IMR-90 (cell line): ENCODE results near the gene ESRRG. TPM values are rescaled to one million over a fixed set of nuclear protein-coding genes. Genes with fewer than 3 reads are reported as not detected.

Experiments
- ATAC-seq: fragments of 200-7000 bp; cut with Tn5 transposase; 2 replicates; pipeline ENCODE4 v1.9.1; 2020; ENCODE audit warnings: low read depth, mild to moderate bottlenecking, moderate library complexity
- BruUV-seq: library from RNA; stranded (reverse); fragments of 400-500 nt; replicated peaks from 2 replicates; lab custom pipeline; 2021; lab: Mats Ljungman, UMichigan
- CTCF ChIA-PET: fragments of 300-600 bp; formaldehyde crosslinking; extraction: SDS; loops from one replicate; lab custom pipeline; 2021; ENCODE audit warnings: antibody characterized with exemption; lab: Yijun Ruan, JAX
- POLR2A ChIA-PET: fragments of 300-600 bp; sonication (Branson Sonifier 250); formaldehyde crosslinking; loops from one replicate; lab custom pipeline; 2022; ENCODE audit warnings: antibody characterized with exemption; ENCODE audit not compliant: unreplicated experiment; lab: Charles Lee
- DNase-seq: peaks from one replicate; pipeline ENCODE4 v3.0.0; 2013
- H2AFZ ChIP-seq: replicated peaks from 2 replicates; pipeline ENCODE3; 2013; ENCODE audit warnings: low read length, mild to moderate bottlenecking; ENCODE audit not compliant: poor library complexity
- H2AK5ac ChIP-seq: 2 replicates; pipeline ENCODE4 v1.6.1; 2013; ENCODE audit warnings: low read depth, low read length, inconsistent platforms
- H2AK9ac ChIP-seq: replicated peaks from 2 replicates; pipeline ENCODE3; 2013; ENCODE audit warnings: mild to moderate bottlenecking, low read depth, low read length, moderate library complexity; ENCODE audit not compliant: poor library complexity
- H2BK120ac ChIP-seq: 2 replicates; pipeline ENCODE4 v1.6.1; 2013; ENCODE audit warnings: low read depth, low read length, inconsistent platforms
- H2BK15ac ChIP-seq: 3 replicates; pipeline ENCODE4 v1.6.1; 2013; ENCODE audit warnings: low read depth, low read length, inconsistent platforms
- H2BK20ac ChIP-seq: 2 replicates; pipeline ENCODE4 v1.6.1; 2013; ENCODE audit warnings: low read depth, mild to moderate bottlenecking, inconsistent platforms, low read length, moderate library complexity
- H2BK5ac ChIP-seq: 2 replicates; pipeline ENCODE4 v1.6.1; 2013; ENCODE audit warnings: mild to moderate bottlenecking, low read depth, low read length, inconsistent platforms; ENCODE audit not compliant: poor library complexity, severe bottlenecking
- H3K14ac ChIP-seq: replicated peaks from 2 replicates; pipeline ENCODE4 v1.6.1; 2013; ENCODE audit warnings: low read depth, low read length, inconsistent platforms
- H3K18ac ChIP-seq: 2 replicates; pipeline ENCODE4 v1.6.1; 2013; ENCODE audit warnings: low read depth, low read length, control low read depth
- H3K23ac ChIP-seq: 2 replicates; pipeline ENCODE4 v1.6.1; 2013; ENCODE audit warnings: low read depth, low read length, inconsistent platforms
- H3K27ac ChIP-seq: 2 replicates; pipeline ENCODE4 v1.5.1; 2013; ENCODE audit warnings: mild to moderate bottlenecking, control low read depth, low read length; ENCODE audit not compliant: insufficient read depth
- H3K27me3 ChIP-seq: 2 replicates; pipeline ENCODE4 v1.6.1; 2013; ENCODE audit warnings: low read length; ENCODE audit not compliant: control insufficient read depth, insufficient read depth
- H3K36me3 ChIP-seq: 2 replicates; pipeline ENCODE4 v1.6.1; 2013; ENCODE audit warnings: low read length, mixed read lengths; ENCODE audit not compliant: control insufficient read depth, insufficient read depth
- H3K4ac ChIP-seq: 2 replicates; pipeline ENCODE4 v1.6.1; 2013; ENCODE audit warnings: low read depth, low read length, inconsistent platforms
- H3K4me1 ChIP-seq: 2 replicates; pipeline ENCODE4 v1.6.1; 2013; ENCODE audit warnings: low read length, mixed read lengths; ENCODE audit not compliant: control insufficient read depth, insufficient read depth
- H3K4me2 ChIP-seq: 2 replicates; pipeline ENCODE4 v1.6.1; 2013; ENCODE audit warnings: low read depth, mild to moderate bottlenecking, control low read depth, low read length, moderate library complexity
- H3K4me3 ChIP-seq: 2 replicates; pipeline ENCODE4 v1.5.1; 2013; ENCODE audit warnings: low read depth, mild to moderate bottlenecking, control low read depth, low read length, moderate library complexity; ENCODE audit not compliant: insufficient read depth
- H3K56ac ChIP-seq: 2 replicates; pipeline ENCODE4 v1.6.1; 2013; ENCODE audit warnings: low read length, inconsistent platforms; ENCODE audit not compliant: insufficient read depth; ENCODE audit errors: extremely low read depth
- H3K79me1 ChIP-seq, 2 experiments: 2 replicates each; pipeline ENCODE4 v1.6.1; 2013; ENCODE audit warnings: low read length in 2 of 2, inconsistent platforms in 1 of 2, low read depth in 1 of 2
- H3K9ac ChIP-seq: 2 replicates; pipeline ENCODE4 v1.6.1; 2013; ENCODE audit warnings: low read depth, low read length, control low read depth
- H3K9me1 ChIP-seq: 2 replicates; pipeline ENCODE4 v1.6.1; 2013; ENCODE audit warnings: low read length, inconsistent platforms; ENCODE audit not compliant: insufficient read depth
- H3K9me3 ChIP-seq: 2 replicates; pipeline ENCODE4 v1.6.1; 2013; ENCODE audit warnings: low read length; ENCODE audit not compliant: control insufficient read depth, insufficient read depth
- H4K20me1 ChIP-seq: 2 replicates; pipeline ENCODE4 v1.6.1; 2013; ENCODE audit warnings: low read length, inconsistent platforms; ENCODE audit not compliant: insufficient read depth
- H4K5ac ChIP-seq: 2 replicates; pipeline ENCODE4 v1.6.1; 2013; ENCODE audit warnings: mild to moderate bottlenecking, low read depth, low read length, control low read depth
- H4K8ac ChIP-seq, 2 experiments: 2 replicates each; pipeline ENCODE4 v1.6.1; 2013; ENCODE audit warnings: low read depth in 2 of 2, low read length in 2 of 2, control low read depth in 1 of 2, inconsistent platforms in 1 of 2
- H4K91ac ChIP-seq: 2 replicates; pipeline ENCODE4 v1.6.1; 2013; ENCODE audit warnings: low read depth, low read length, inconsistent platforms; ENCODE audit not compliant: insufficient read depth
- BHLHE40 ChIP-seq: fragments of 150-350 bp; IDR thresholded peaks from 2 replicates; pipeline ENCODE4 v1.6.1; 2016; ENCODE audit warnings: mild to moderate bottlenecking, low read depth, low read length
- CEBPB ChIP-seq: IDR thresholded peaks from 2 replicates; pipeline ENCODE4 v1.6.1; 2012; ENCODE audit warnings: low read depth, low read length, improper control_type of control experiment
- CHD1 ChIP-seq: IDR thresholded peaks from 2 replicates; pipeline ENCODE4 v1.6.1; 2012; ENCODE audit warnings: low read depth, low read length, improper control_type of control experiment
- FOS ChIP-seq: fragments of 150-350 bp; IDR thresholded peaks from 2 replicates; pipeline ENCODE4 v1.6.1; 2016; ENCODE audit warnings: low read depth, low read length
- MAFK ChIP-seq: IDR thresholded peaks from 2 replicates; pipeline ENCODE4 v1.6.1; 2012; ENCODE audit warnings: low read depth, low read length, improper control_type of control experiment
- MAZ ChIP-seq: IDR thresholded peaks from 2 replicates; pipeline ENCODE4 v1.6.1; 2012; ENCODE audit warnings: low read depth, mild to moderate bottlenecking, low read length, improper control_type of control experiment, moderate library complexity, borderline replicate concordance
- MXI1 ChIP-seq: IDR thresholded peaks from 2 replicates; pipeline ENCODE4 v1.6.1; 2012; ENCODE audit warnings: low read depth, mild to moderate bottlenecking, low read length, moderate library complexity, borderline replicate concordance
- NFE2L2 ChIP-seq: fragments of 150-350 bp; IDR thresholded peaks from 2 replicates; pipeline ENCODE4 v1.6.1; 2016; ENCODE audit warnings: low read depth, mild to moderate bottlenecking, low read length
- POLR2A ChIP-seq: IDR thresholded peaks from 2 replicates; pipeline ENCODE4 v1.6.1; 2012; ENCODE audit warnings: mild to moderate bottlenecking, low read depth, low read length
- RAD21 ChIP-seq: IDR thresholded peaks from 2 replicates; pipeline ENCODE4 v1.6.1; 2012; ENCODE audit warnings: low read length, improper control_type of control experiment
- RCOR1 ChIP-seq: IDR thresholded peaks from 2 replicates; pipeline ENCODE4 v1.6.1; 2012; ENCODE audit warnings: mild to moderate bottlenecking, low read length, improper control_type of control experiment; ENCODE audit not compliant: insufficient replicate concordance
- RFX5 ChIP-seq: IDR thresholded peaks from 2 replicates; pipeline ENCODE4 v1.8.0; 2012; ENCODE audit warnings: low read depth, mild to moderate bottlenecking, low read length, moderate library complexity
- SMC3 ChIP-seq: fragments of 150-350 bp; IDR thresholded peaks from 2 replicates; pipeline ENCODE4 v1.6.1; 2016; ENCODE audit warnings: low read depth, mild to moderate bottlenecking, antibody characterized with exemption, low read length, moderate library complexity
- WGBS, 2 experiments: methylation state at CpG; one replicate each; pipeline versions ENCODE4 v1.1.5 to v1.1.7; 2013; ENCODE audit warnings: missing lambda C conversion rate in 2 of 2; ENCODE audit not compliant: insufficient read length in 1 of 2; ENCODE audit errors: extremely low coverage in 2 of 2; 5-methylcytosine and 5-hydroxymethylcytosine counted together
- dilution Hi-C: fragments of 300-500 bp; cut with HindIII; formaldehyde crosslinking; loops from one replicate; pipeline ENCODE4 v1.14.3; 2018; ENCODE audit warnings: low sequenced_read_pairs; ENCODE audit not compliant: unreplicated experiment
- in situ Hi-C: fragments of 300-500 bp; cut with MboI; formaldehyde crosslinking; loops from 3 replicates; pipeline ENCODE4 v1.14.3; 2019; ENCODE audit warnings: low sequenced_read_pairs, inconsistent platforms, mixed read lengths
- intact Hi-C: fragments of 100-400 bp; cut with micrococcal nuclease; formaldehyde crosslinking; loops from 2 replicates; pipeline ENCODE4 v1.10.0; 2022
- polyA plus RNA-seq, 3 experiments: library from polyadenylated mRNA; depleted of rRNA; stranded (reverse); fragments of >200 nt; gene quantifications; 2 replicates each; pipeline ENCODE4 v1.2.3, GENCODE V29; 2012; ENCODE audit warnings: low replicate concordance in 1 of 3
- total RNA-seq: library from RNA; depleted of rRNA; stranded (reverse); fragments of >200 nt; gene quantifications from 2 replicates; pipeline ENCODE4 v1.2.3, GENCODE V29; 2012
- TF ChIP-seq, protein P1 (sequence below): fragments of 150-350 bp; IDR thresholded peaks from 2 replicates; pipeline ENCODE4 v1.6.1; 2016; ENCODE audit warnings: low read depth, mild to moderate bottlenecking, low read length, moderate library complexity, borderline replicate concordance
- TF ChIP-seq, protein P2 (sequence below): conservative IDR thresholded peaks from 2 replicates; pipeline ENCODE4 v1.5.1; 2012; ENCODE audit warnings: mild to moderate bottlenecking, low read depth, low read length, improper control_type of control experiment
- TF ChIP-seq, protein P3 (sequence below): fragments of 150-350 bp; IDR thresholded peaks from 2 replicates; pipeline ENCODE4 v1.6.1; 2017; ENCODE audit warnings: mild to moderate bottlenecking, antibody characterized with exemption, low read length, low read depth

ESRRG gene
- total and polyA plus RNA-seq, 2 of the 4 experiments (the other 2 are of a cell fraction): 0.17 to 0.54 TPM

DNA sequence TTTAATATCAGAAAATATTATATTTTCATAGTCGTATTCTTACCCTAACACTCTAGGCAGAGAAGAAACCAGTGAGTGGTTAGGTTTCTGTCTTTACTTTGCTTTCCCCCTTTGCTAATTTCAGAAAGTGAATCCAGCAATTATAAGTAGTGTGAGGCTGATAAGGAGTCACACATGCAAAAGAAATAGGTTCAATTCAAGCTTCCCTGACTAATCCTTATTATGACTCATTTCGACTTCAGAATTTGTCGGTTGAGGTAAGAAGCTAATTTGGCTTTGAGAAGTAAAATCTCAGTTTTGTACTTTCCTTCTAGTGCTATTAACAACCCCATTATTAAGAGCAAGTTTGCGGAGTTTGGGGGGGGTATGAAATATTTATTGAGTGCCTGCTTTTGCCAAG, 22.4 kb downstream of the ESRRG start:
- Histone ChIP-seq H3K14ac (no peak overlapping the region), H3K4ac (no peak overlapping the region), H2BK5ac (no peak overlapping the region), H4K20me1 (no peaks in the 10 kb centered on the region), H2AK9ac (no peak overlapping the region), H3K9me3 (no peaks in the 10 kb centered on the region), H2BK15ac (no peak overlapping the region), H3K4me1 (peaks cover 1% of the 10 kb centered on the region; the same call in 1 of the 2 replicates), H3K36me3 (no peaks in the 10 kb centered on the region), H3K9me1 (peaks cover 2% of the 10 kb centered on the region), H2BK120ac (no peak overlapping the region), H3K27ac (no peak overlapping the region), H3K79me1 (no peaks in the 10 kb centered on the region), H3K18ac (no peak overlapping the region), H3K56ac (no peak overlapping the region), H2BK20ac (no peak overlapping the region), H3K4me2 (no peak overlapping the region), H2AFZ (no peak overlapping the region), H4K8ac (no peak overlapping the region), H4K5ac (no peak overlapping the region), H3K27me3 (no peaks in the 10 kb centered on the region), H3K23ac (no peak overlapping the region), H3K9ac (no peak overlapping the region), H4K91ac (no peak overlapping the region), H2AK5ac (no peak overlapping the region), H3K4me3 (no peak overlapping the region)
- peak; percentile 31 for DNase-seq
- intact Hi-C loops: no loop called here
- in situ Hi-C loops: no loop called here
- ATAC-seq: no peak
- no TSS peak for BruUV-seq
- CTCF ChIA-PET: no interaction called here
- TF ChIP-seq FOS (no peak), SMC3 (no peak), MAZ (no peak), RFX5 (no peak), MXI1 (no peak), BHLHE40 (no peak), CEBPB (no peak), RCOR1 (no peak), CHD1 (no peak), POLR2A (no peak), NFE2L2 (no peak), RAD21 (no peak), MAFK (no peak)
- TF ChIP-seq, protein P1, sequence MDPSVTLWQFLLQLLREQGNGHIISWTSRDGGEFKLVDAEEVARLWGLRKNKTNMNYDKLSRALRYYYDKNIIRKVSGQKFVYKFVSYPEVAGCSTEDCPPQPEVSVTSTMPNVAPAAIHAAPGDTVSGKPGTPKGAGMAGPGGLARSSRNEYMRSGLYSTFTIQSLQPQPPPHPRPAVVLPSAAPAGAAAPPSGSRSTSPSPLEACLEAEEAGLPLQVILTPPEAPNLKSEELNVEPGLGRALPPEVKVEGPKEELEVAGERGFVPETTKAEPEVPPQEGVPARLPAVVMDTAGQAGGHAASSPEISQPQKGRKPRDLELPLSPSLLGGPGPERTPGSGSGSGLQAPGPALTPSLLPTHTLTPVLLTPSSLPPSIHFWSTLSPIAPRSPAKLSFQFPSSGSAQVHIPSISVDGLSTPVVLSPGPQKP: no peak
- TF ChIP-seq, protein P2, sequence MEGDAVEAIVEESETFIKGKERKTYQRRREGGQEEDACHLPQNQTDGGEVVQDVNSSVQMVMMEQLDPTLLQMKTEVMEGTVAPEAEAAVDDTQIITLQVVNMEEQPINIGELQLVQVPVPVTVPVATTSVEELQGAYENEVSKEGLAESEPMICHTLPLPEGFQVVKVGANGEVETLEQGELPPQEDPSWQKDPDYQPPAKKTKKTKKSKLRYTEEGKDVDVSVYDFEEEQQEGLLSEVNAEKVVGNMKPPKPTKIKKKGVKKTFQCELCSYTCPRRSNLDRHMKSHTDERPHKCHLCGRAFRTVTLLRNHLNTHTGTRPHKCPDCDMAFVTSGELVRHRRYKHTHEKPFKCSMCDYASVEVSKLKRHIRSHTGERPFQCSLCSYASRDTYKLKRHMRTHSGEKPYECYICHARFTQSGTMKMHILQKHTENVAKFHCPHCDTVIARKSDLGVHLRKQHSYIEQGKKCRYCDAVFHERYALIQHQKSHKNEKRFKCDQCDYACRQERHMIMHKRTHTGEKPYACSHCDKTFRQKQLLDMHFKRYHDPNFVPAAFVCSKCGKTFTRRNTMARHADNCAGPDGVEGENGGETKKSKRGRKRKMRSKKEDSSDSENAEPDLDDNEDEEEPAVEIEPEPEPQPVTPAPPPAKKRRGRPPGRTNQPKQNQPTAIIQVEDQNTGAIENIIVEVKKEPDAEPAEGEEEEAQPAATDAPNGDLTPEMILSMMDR: no peak
- TF ChIP-seq, protein P3, sequence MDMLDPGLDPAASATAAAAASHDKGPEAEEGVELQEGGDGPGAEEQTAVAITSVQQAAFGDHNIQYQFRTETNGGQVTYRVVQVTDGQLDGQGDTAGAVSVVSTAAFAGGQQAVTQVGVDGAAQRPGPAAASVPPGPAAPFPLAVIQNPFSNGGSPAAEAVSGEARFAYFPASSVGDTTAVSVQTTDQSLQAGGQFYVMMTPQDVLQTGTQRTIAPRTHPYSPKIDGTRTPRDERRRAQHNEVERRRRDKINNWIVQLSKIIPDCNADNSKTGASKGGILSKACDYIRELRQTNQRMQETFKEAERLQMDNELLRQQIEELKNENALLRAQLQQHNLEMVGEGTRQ: no peak
- WGBS, 2 experiments: no CpG with 5 or more reads among the region's 4 CpGs
- POLR2A ChIA-PET: no interaction called here
- dilution Hi-C loops: no loop called here
